Mucosa of descending colon (tissue), 3 donors: Measurements from ENCODE around the gene C1QTNF3. TPM values are rescaled to one million over a fixed set of nuclear protein-coding genes. Genes with fewer than 3 reads are reported as not detected.
"Not testable (repeated sequence)": the region's sequence is repeated elsewhere in the genome, so short reads cannot be mapped to it uniquely, and the experiment has no call there.

ENCODE experiments used
- ATAC-seq: fragments of 200-7000 bp; cut with Tn5 transposase; one replicate; pipeline ENCODE4 v1.9.1; 2020; ENCODE audit warnings: mild to moderate bottlenecking, moderate library complexity
- DNase-seq, 3 donors: peaks; one replicate each; pipeline ENCODE4 v3.0.0-alpha.2; 2020
- H3K36me3 ChIP-seq: fragments of 200-600 bp; one replicate; pipeline ENCODE4 v1.8.0; 2021; ENCODE audit warnings: low read depth, mild to moderate bottlenecking
- H3K4me1 ChIP-seq: fragments of 200-600 bp; one replicate; pipeline ENCODE4 v1.8.0; 2021; ENCODE audit warnings: low read depth, mild to moderate bottlenecking
- H3K4me3 ChIP-seq: fragments of 200-600 bp; one replicate; pipeline ENCODE4 v1.8.0; 2021; ENCODE audit warnings: mild to moderate bottlenecking
- H3K9me3 ChIP-seq: fragments of 200-600 bp; one replicate; pipeline ENCODE4 v1.8.0; 2021; ENCODE audit warnings: mild to moderate bottlenecking
- intact Hi-C, 2 donors: fragments of 100-400 bp; cut with DNase I in 1 of 2; cut with micrococcal nuclease in 1 of 2; formaldehyde crosslinking; loops; one replicate each; pipeline versions ENCODE4 v1.11.0 to v1.11.1; 2022; cut with DNase I, micrococcal nuclease
- long read RNA-seq, 2 donors: library from polyadenylated mRNA; unstranded; transcript quantifications; one replicate each; pipeline ENCODE4 v2.0.0, GENCODE V29; 2019 to 2021
- total RNA-seq, 3 donors: library from RNA; stranded (reverse); fragmentation: NEBNext Ultra II Directional in 2 of 3; extraction: Animal tissue kit (Norgen Biotek cat#: 25700) in 2 of 3; gene quantifications; one replicate each; pipeline versions ENCODE4 v1.2.1 to v1.2.4, GENCODE V29; 2021 to 2023
- TF ChIP-seq, protein P1 (sequence below): fragments of 200-600 bp; IDR thresholded peaks from one replicate; pipeline ENCODE4 v1.8.0; 2022; ENCODE audit warnings: antibody characterized with exemption, mild to moderate bottlenecking
- donor health status: DM: no; HTN: no; CAD: no; lungs with moderate emphysema.
- donor health status: DM: no; HTN: no; CAD: no.
- donor health status: DM: no; HTN: yes; CAD: no.

Gene C1QTNF3, protein sequence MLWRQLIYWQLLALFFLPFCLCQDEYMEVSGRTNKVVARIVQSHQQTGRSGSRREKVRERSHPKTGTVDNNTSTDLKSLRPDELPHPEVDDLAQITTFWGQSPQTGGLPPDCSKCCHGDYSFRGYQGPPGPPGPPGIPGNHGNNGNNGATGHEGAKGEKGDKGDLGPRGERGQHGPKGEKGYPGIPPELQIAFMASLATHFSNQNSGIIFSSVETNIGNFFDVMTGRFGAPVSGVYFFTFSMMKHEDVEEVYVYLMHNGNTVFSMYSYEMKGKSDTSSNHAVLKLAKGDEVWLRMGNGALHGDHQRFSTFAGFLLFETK
- total RNA-seq, result 1 to 10 TPM; 5.3 to 10.0 (median 6.1) TPM
- long read RNA-seq, donor 1, transcript C1QTNF3-201 (6 exons, 1,959 nt), result major isoform, 6 of 6 reads
- long read RNA-seq, donor 1, partial matches to known transcripts, result 0 of 6 reads
- long read RNA-seq, donor 1, other reads (novel, unspliced or antisense), result 0 of 6 reads
- long read RNA-seq, donor 2, partial matches to known transcripts, result 0 of 3 reads
- long read RNA-seq, donor 2, other reads (novel, unspliced or antisense), result 0 of 3 reads

DNA sequence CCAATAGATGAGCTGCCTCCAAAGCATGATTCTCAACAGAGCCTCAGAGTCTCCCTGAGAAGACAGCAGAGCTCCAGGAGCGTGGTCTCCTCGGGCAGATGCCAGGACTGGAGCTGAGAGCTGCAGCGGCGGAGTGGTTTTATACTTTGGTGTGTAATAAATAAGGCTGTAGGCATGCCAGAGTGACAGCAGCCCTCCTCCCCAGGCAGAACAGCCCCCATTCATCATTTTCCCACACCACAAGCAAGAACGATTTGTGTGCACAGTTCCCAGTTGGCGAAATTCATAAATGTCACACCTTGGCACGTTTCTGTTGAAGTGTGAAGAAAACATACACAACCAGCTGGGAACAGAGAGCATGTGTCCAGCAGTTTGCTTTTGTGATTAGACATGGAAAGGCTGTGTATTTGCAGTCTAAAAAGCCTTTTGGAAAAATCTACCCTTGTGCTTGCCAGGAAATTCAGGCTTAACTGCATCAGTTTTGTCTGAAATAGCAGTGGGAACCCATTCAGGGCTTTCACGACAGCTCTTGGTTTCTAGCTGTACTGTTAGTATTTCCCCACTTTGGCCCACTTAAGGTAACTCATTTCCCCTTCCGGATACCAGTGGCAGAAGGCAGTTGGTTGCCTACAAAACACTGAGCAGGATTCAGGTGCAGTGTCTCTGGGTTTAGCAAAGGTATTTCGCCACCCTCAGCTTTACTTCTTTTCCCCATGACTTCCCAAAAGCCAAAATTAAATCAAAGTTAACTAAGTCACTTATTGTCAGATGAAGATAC, at the start of gene C1QTNF3:
Gene C1QTNF3 (minus strand): TSS at position 115 of the 778 bp plus-strand sequence. CDS start 88 bp downstream, at position 27.
- Histone ChIP-seq H3K36me3 (no peaks in the 10 kb centered on the region), H3K9me3 (no peaks in the 10 kb centered on the region), H3K4me3 (no peak within 1 kb of the TSS), H3K4me1 (no peaks in the 10 kb centered on the region)
- DNase-seq, result no peak
- intact Hi-C loops, result no loop called here
- TF ChIP-seq, protein P1, sequence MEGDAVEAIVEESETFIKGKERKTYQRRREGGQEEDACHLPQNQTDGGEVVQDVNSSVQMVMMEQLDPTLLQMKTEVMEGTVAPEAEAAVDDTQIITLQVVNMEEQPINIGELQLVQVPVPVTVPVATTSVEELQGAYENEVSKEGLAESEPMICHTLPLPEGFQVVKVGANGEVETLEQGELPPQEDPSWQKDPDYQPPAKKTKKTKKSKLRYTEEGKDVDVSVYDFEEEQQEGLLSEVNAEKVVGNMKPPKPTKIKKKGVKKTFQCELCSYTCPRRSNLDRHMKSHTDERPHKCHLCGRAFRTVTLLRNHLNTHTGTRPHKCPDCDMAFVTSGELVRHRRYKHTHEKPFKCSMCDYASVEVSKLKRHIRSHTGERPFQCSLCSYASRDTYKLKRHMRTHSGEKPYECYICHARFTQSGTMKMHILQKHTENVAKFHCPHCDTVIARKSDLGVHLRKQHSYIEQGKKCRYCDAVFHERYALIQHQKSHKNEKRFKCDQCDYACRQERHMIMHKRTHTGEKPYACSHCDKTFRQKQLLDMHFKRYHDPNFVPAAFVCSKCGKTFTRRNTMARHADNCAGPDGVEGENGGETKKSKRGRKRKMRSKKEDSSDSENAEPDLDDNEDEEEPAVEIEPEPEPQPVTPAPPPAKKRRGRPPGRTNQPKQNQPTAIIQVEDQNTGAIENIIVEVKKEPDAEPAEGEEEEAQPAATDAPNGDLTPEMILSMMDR, result no peak
- ATAC-seq, result peak; percentile 9

DNA sequence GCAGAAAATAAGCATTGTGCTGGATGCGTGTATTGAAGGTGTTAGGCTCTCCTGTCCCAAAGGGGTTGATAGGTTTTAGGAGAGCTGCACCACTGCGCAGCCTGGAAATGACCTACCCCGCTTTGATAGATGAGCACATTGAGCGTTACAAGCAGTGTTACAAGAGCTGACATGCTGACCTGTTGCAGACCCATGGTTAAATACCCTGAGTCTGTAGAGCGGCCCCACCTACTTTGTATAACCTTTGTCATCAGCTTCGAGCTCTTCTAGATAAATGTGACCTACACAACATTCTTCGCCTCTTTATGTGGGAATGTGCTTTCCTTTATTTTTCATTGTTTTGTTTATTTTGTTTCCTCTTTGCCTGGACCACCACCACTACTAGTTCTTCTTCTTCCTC, 48.0 kb upstream of the C1QTNF3 start:
- DNase-seq, intact Hi-C loops: not testable (repeated sequence)

DNA sequence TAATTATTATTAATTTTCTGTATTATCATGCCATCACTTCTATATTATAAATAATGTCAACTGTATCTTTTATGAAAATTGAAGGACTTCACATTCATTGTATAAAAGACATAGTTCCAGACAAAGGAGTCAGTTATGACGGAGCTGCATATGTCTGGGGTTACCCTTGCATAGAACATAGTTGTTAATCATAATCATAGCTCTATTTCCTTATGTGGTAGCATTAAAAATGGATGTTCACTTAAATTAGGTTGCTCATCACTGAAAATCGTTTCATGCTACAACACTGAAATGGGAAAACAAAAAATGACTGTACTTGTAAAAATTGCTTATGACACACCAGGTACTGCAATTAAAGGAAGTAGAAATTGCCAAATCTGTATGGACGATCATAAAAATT, 46.8 kb upstream of the C1QTNF3 start:
- H3K4me1 ChIP-seq, DNase-seq, H3K36me3 ChIP-seq, intact Hi-C loops, H3K9me3 ChIP-seq, ATAC-seq, H3K4me3 ChIP-seq: not testable (repeated sequence)

More for the DNA sequence above, 48.0 kb upstream of the C1QTNF3 start:
- not testable (repeated sequence) for H3K36me3 ChIP-seq, H3K4me3 ChIP-seq, H3K4me1 ChIP-seq, H3K9me3 ChIP-seq, ATAC-seq

DNA sequence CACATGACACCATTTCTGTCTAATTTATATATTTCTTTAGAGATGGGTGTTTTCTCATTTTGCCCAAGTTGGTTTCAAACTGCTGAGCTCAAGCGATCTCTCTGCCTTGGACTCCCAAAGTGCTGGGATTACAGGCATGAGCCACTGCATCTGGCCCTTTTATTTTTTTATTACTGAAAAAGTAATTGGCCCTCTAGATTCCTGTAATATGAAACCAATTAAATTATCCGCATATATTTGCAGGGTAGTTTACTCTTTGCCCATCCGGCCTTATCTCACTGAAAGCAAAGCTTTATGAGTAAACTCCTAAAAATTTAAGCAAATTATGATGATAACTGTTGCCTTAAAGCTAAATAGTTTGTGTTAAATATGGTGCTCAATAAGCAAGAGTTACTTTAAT, 44.7 kb upstream of the C1QTNF3 start:
- H3K36me3 ChIP-seq, intact Hi-C loops, H3K4me3 ChIP-seq, H3K9me3 ChIP-seq, DNase-seq, H3K4me1 ChIP-seq, ATAC-seq: not testable (repeated sequence)

DNA sequence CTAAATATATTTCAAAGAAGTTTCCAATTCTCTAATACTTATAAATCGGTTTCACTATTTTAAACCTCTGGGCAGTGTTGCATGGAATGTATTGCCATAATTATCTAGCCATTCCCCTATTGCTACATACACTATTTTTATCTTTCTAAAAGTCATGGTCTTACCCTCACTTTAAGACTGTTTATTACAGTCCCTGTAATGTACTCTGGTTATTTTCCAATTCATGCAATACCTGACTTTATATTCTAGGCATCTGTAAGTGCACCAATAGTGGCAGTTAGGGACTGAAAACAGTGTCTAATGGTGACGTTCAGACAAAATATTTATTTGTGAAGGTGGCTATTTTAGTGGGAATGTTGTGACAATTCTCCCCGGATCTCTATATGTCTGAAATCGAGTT, 40.9 kb upstream of the C1QTNF3 start:
- intact Hi-C loops, H3K4me1 ChIP-seq, ATAC-seq, H3K9me3 ChIP-seq, H3K4me3 ChIP-seq, H3K36me3 ChIP-seq, DNase-seq: not testable (repeated sequence)

DNA sequence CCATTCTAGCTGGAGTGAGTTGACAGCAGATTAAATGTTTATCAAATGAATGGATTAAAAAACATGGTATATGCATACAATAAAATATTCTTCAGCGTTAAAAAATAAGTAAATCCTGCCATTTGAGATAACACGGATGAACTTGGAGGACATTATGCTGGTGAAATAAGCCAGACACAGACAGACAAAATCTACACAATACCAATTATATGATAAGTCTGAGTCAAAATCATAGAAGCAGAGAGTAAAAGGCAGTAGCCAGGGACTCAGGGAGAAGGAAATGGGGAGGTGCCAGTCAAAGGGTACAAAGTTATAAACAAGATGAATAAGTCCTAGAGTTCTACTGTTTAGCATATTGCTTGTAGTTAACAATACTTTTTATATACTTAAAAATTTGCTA, 36.5 kb upstream of the C1QTNF3 start:
- H3K4me3 ChIP-seq, DNase-seq, H3K36me3 ChIP-seq, H3K9me3 ChIP-seq, ATAC-seq, H3K4me1 ChIP-seq, intact Hi-C loops: not testable (repeated sequence)

DNA sequence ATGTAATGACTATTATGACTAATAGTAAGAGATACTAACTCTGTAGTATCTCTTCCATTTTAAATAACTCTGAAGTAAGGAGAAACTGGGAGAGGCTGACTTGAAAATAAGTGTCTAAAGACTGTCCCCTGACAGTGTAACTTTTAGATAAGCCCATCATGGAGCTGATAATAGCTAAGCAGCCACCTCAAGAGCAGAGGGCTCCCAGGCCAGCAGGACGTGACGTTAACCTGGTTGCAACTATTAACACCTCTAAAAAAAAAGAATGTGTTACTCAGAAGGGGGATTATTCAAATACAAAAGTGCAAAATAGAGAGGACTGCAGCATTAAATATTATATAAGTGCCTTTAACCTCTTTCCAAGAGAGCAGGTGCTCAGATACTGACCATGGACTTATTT, 34.6 kb upstream of the C1QTNF3 start:
- DNase-seq, H3K4me1 ChIP-seq, intact Hi-C loops, H3K9me3 ChIP-seq, H3K4me3 ChIP-seq, ATAC-seq, H3K36me3 ChIP-seq: not testable (repeated sequence)

DNA sequence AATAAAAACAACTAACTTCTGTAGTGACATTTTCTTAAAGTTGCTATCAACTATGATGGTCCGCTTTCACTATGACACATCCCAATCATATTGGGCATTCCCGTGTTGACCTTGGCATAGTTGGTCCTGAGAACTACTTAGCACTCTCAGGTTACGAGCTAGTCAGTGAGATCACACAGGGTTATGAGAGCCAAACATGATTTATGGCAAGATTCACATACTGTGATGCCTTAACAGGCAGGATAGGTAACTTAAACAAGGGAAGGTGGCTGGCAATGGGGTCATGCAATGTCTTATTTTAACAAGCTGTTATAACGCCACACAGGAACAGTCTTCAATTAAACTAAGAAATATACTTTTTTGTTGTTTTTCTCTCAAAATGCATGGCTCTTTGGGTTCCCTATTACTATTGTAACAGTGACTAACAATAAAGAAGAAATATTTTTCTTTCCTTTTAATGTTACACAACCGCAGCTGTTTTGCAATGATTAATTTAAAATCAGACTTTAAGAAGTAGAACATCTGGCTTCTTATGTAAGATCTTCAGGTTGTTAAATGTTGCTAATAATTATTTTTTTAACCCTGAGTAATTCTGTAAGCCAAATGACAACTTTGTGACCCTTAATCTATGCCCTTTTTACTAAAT, 33.8 kb upstream of the C1QTNF3 start:
- intact Hi-C loops, DNase-seq, H3K4me3 ChIP-seq, H3K4me1 ChIP-seq, ATAC-seq, H3K36me3 ChIP-seq, H3K9me3 ChIP-seq: not testable (repeated sequence)

DNA sequence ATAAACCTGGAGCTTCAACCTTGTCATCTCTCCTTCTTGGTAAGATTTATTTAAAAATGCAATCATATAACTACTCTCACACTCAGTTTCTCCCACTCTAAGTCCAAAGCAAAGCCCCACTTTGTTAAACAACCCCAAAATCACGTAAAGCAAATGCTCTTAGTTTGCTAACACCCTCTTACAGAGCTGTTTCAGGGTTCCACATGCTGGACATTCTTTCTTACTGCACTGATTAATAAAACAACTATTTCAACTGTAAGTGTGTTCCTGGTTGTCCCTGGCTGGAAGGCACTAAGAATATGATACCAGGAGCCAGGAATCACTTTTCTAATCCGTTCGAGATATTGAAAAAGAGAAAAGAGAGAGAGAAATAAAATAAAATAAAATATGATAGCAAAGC, 31.5 kb upstream of the C1QTNF3 start:
- ATAC-seq, H3K4me3 ChIP-seq, H3K36me3 ChIP-seq, H3K4me1 ChIP-seq, H3K9me3 ChIP-seq, intact Hi-C loops, DNase-seq: not testable (repeated sequence)

DNA sequence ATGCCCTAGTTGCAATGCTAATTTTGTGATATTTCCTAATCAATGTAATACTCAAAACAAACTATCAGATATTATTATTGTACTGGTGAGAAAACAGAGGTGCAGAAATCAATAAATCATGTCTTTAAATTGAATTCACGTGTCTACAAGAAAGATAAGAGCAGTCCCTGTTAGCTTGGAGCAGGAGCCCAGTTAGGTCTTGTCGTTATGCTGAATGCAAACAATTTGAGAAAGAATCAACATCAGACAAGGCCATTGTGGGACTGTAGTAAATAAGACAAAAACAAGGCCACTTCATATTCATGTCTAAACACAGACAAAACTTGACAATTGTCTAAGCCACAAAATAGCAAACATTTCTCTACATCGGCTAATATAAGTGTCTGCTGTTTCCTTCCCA, 31.1 kb upstream of the C1QTNF3 start:
- H3K9me3 ChIP-seq, H3K4me1 ChIP-seq, ATAC-seq, H3K36me3 ChIP-seq, intact Hi-C loops, DNase-seq, H3K4me3 ChIP-seq: not testable (repeated sequence)

DNA sequence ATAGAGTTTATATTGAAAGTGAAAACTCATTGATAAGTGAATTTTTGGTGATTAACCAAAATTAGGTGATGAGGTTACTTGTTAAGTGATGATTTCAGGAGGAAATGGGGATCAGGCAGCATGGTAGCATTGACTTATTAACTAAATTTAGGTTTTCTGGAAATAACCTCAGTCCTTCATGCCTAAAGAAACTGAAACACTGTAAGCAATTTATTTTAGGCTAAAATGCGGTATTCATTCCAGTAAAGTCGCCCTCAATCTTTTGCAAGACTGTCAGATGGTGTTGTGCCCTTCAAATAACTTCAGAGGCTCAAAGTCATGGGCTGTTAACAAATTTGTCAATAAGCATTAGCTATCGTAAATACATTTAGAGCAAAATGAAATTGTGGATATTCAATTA, 27.6 kb upstream of the C1QTNF3 start:
- H3K4me3 ChIP-seq, H3K9me3 ChIP-seq, DNase-seq, intact Hi-C loops, H3K36me3 ChIP-seq, H3K4me1 ChIP-seq, ATAC-seq: not testable (repeated sequence)
